ENCODE measurements around the gene CDKN2B.
"Not testable (repeated sequence)": the region's sequence is repeated elsewhere in the genome, so short reads cannot be mapped to it uniquely, and the experiment has no call there.

CDKN2B gene

DNA sequence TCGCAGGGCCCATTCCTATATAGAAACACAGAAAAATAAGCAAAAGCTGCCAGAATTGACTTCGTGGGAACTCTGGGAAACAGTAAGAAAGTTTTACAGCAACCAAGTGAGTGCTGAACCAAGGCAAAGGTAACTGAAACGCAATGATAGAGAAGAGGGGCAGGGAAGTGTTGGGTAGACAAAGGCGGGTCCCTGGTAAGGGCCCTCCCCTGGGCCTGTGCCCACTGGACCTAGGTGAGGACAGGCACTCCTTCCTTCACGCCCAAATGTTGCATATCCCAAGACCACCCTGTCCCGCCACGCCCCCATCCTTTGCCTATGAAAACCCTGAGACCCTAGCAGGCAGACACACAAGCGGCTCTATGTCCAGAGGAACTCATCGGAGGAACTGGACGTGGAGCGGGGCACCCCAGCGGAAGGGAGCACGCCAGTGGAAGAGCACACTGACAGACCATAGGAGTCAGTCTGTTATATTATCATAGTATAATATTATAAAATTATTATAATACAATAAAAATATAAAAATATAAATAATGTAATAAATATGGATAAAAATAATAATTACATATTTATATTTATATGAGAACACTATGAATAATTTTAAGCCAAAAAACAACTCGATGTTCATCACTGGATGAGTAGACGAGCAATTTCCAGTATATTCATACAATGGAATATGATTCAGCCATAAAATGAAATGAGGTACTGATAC is 42.8 kb downstream of the CDKN2B start:
- no peak overlapping the region for H3K4me3 ChIP-seq (ENCODE audit: low read depth, low read length)
- TF ChIP-seq, protein P1, sequence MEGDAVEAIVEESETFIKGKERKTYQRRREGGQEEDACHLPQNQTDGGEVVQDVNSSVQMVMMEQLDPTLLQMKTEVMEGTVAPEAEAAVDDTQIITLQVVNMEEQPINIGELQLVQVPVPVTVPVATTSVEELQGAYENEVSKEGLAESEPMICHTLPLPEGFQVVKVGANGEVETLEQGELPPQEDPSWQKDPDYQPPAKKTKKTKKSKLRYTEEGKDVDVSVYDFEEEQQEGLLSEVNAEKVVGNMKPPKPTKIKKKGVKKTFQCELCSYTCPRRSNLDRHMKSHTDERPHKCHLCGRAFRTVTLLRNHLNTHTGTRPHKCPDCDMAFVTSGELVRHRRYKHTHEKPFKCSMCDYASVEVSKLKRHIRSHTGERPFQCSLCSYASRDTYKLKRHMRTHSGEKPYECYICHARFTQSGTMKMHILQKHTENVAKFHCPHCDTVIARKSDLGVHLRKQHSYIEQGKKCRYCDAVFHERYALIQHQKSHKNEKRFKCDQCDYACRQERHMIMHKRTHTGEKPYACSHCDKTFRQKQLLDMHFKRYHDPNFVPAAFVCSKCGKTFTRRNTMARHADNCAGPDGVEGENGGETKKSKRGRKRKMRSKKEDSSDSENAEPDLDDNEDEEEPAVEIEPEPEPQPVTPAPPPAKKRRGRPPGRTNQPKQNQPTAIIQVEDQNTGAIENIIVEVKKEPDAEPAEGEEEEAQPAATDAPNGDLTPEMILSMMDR (IDR thresholded peaks at IDR 0.05; ENCODE audit: control insufficient read depth, extremely low read depth, insufficient read depth), result no peak
- no peak for DNase-seq (ENCODE audit: low read depth)

- no peak overlapping the region for H3K4me3 ChIP-seq (ENCODE audit: low read depth, low read length)
- no peak for DNase-seq (ENCODE audit: low read depth)
- TF ChIP-seq, protein P1 (IDR thresholded peaks at IDR 0.05; ENCODE audit: control insufficient read depth, extremely low read depth, insufficient read depth), result no peak
These were observed 43.6 kb downstream of the CDKN2B start for GRCh38 chr9:21965401-21965951.

GRCh38 chr9:21964925-21965385 is 44.1 kb downstream of the CDKN2B start:
- DNase-seq (ENCODE audit: low read depth), result no peak

GRCh38 chr9:21961569-21961968 is 47.5 kb downstream of the CDKN2B start:
- TF ChIP-seq, protein P1 (IDR thresholded peaks at IDR 0.05; ENCODE audit: control insufficient read depth, extremely low read depth, insufficient read depth), result no peak
- H3K4me3 ChIP-seq (ENCODE audit: low read depth, low read length), result no peak overlapping the region
- no peak for DNase-seq (ENCODE audit: low read depth)

More at GRCh38 chr9:21964925-21965385, 44.1 kb downstream of the CDKN2B start:
- TF ChIP-seq, protein P1 (IDR thresholded peaks at IDR 0.05; ENCODE audit: control insufficient read depth, extremely low read depth, insufficient read depth), result no peak
- H3K4me3 ChIP-seq (ENCODE audit: low read depth, low read length), result no peak overlapping the region

DNA sequence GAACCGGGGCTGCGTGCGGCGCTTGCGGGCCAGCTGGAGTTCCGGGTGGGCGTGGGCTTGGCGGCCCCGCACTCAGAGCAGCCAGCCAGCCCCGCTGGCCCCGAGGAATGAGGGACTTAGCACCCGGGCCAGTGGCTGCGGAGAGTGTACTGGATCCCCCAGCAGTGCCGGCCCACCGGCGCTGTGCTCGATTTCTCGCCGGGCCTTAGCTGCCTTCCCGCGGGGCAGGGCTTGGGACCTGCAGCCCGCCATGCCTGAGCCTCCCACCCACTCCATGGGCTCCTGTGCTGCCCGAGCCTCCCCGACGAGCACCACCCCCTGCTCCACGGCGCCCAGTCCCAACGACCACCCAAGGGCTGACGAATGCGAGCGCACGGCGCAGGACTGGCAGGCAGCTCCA is 49.8 kb downstream of the CDKN2B start:
- not testable (repeated sequence) for DNase-seq (ENCODE audit: low read depth); H3K4me3 ChIP-seq (ENCODE audit: low read depth, low read length)

GRCh38 chr9:21958833-21959232 is 50.3 kb downstream of the CDKN2B start:
- H3K4me3 ChIP-seq (ENCODE audit: low read depth, low read length), result no peak overlapping the region
- TF ChIP-seq, protein P1 (IDR thresholded peaks at IDR 0.05; ENCODE audit: control insufficient read depth, extremely low read depth, insufficient read depth), result no peak
- no peak for DNase-seq (ENCODE audit: low read depth)

All from LNCaP clone FGC (cell line).